Astrocyte of the spinal cord (primary cell): ENCODE data around the gene PELI3.

Experiments
- DNase-seq: peaks from one replicate; pipeline ENCODE4 v3.0.0; 2011; ENCODE audit warnings: low read depth, low spot score
- H3K4me3 ChIP-seq: 2 replicates; pipeline ENCODE4 v1.5.1; 2011; ENCODE audit warnings: low read depth, mild to moderate bottlenecking, low read length, moderate library complexity
- in situ Hi-C: cut with HindIII; loops from 2 replicates; pipeline ENCODE4 v1.10.0; 2017; ENCODE audit warnings: low sequenced_read_pairs
- TF ChIP-seq, protein P1 (sequence below): IDR thresholded peaks from 2 replicates; pipeline ENCODE4 v1.5.1; 2012; ENCODE audit warnings: low read depth, mild to moderate bottlenecking, low read length, inconsistent platforms

The PELI3 gene

DNA sequence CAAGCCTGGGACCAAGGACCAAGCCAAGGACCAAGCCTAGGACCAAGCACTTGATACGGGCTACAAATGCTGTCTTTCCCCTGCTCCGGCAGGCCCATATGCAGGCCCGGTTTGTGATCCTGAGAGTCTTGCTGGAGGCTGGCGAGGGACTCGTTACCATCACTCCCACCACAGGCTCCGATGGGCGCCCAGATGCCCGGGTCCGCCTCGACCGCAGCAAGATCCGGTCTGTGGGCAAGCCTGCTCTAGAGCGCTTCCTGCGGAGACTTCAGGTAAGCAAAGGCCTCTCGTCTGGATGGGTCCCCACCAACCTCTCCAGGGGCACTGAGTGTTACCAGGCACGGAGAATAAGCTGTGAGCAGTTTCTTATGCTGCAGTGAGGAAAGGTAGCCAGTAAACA is 30.5 kb downstream of the PELI3 start:
- in situ Hi-C loops: no loop called here
- H3K4me3 ChIP-seq: no peak overlapping the region
- TF ChIP-seq, protein P1, sequence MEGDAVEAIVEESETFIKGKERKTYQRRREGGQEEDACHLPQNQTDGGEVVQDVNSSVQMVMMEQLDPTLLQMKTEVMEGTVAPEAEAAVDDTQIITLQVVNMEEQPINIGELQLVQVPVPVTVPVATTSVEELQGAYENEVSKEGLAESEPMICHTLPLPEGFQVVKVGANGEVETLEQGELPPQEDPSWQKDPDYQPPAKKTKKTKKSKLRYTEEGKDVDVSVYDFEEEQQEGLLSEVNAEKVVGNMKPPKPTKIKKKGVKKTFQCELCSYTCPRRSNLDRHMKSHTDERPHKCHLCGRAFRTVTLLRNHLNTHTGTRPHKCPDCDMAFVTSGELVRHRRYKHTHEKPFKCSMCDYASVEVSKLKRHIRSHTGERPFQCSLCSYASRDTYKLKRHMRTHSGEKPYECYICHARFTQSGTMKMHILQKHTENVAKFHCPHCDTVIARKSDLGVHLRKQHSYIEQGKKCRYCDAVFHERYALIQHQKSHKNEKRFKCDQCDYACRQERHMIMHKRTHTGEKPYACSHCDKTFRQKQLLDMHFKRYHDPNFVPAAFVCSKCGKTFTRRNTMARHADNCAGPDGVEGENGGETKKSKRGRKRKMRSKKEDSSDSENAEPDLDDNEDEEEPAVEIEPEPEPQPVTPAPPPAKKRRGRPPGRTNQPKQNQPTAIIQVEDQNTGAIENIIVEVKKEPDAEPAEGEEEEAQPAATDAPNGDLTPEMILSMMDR: no peak
- DNase-seq: no peak

- no peak overlapping the region for H3K4me3 ChIP-seq
- in situ Hi-C loops: no loop called here
- TF ChIP-seq, protein P1: no peak
- DNase-seq: no peak
Observed at GRCh38 chr11:66498506-66498905, 31.8 kb downstream of the PELI3 start.

- no peak for DNase-seq
- in situ Hi-C loops: no loop called here
- TF ChIP-seq, protein P1: no peak
- H3K4me3 ChIP-seq: no peak overlapping the region
Observed at GRCh38 chr11:66505276-66505816, 38.6 kb downstream of the PELI3 start.

GRCh38 chr11:66509131-66509561 is 42.4 kb downstream of the PELI3 start:
- in situ Hi-C loops: no loop called here
- DNase-seq: no peak
- no peak overlapping the region for H3K4me3 ChIP-seq
- TF ChIP-seq, protein P1: no peak

DNA sequence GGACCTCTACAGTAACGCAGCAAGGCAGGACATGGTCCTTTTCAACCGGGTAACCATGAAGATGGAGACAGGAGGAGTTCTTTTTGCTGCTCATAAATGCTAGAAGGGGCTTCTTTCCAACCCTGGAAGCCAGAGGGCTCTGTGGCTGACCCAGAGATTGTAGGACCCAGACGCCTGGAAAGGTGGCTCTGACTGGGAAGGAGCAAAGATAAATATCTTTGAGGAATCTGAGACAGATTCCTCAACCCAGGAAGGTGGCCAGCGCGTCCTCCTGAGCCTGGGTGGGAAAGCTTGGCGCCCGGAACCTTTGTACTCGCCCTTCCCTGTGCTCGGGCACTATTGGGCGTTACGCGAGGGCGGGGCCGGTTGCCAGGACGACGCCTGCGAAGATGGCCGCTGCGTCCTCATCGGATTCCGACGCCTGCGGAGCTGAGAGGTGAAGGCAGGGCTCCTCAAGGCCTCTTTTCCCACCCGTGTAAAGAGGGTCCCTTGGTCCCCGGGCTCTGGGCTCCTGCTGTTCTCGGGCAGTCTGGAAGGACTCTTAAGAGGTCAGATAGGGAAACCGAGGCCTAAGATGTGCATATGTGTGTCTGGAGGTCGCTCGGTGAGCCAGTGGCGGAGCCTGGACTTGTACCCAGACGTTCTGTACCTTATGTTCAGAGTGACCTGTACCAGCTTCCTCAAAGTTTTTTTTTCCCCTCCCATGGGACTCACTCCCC is 43.7 kb downstream of the PELI3 start, which contains the start of gene BBS1:
Gene BBS1 (plus strand): TSS at position 365 of the 719 bp plus-strand sequence. CDS start 25 bp downstream, at position 390.
- peak within 1 kb of the TSS; percentile 90 for H3K4me3 ChIP-seq
- peak; percentile 76 for DNase-seq
- in situ Hi-C loops: no loop called here
- TF ChIP-seq, protein P1: no peak

DNA sequence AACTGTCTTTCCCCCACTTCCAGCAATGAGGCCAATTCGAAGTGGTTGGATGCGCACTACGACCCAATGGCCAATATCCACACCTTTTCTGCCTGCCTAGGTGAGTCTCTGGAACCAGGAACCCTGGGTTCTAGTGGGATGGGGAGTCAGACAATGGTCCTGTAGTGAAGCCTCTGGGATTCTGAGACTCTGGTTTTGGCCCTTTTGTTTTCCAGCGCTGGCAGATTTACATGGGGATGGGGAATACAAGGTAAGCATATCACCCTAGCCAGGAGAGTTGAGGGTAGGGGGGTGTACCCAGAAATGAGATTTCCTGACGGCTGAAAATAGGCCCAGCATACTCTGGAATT is 44.3 kb downstream of the PELI3 start:
- no peak for DNase-seq
- in situ Hi-C loops: no loop called here
- TF ChIP-seq, protein P1: no peak
- H3K4me3 ChIP-seq: peak overlapping the region; percentile 90
